Natural killer cell (primary cell): ENCODE measurements around the gene CCDC50. TPM values are rescaled to one million over a fixed set of nuclear protein-coding genes. Genes with fewer than 3 reads are reported as not detected.
A peak's percentile ranks its signal among the peaks of the same experiment; 100 is the strongest.

Source experiments
- ATAC-seq, 3 donors: fragments of 150-1000 bp in 2 of 3; fragments of 200-7000 bp in 1 of 3; cut with Tn5 transposase; 1 replicate in 1 of 3; 2 replicates in 2 of 3; pipeline ENCODE4 v1.10.0; 2021; ENCODE audit warnings: mild to moderate bottlenecking in 2 of 3, moderate library complexity in 2 of 3
- DNase-seq, 2 donors: peaks; one replicate each; pipeline versions ENCODE4 v3.0.0 to v3.0.0-alpha.2; 2013 to 2021; ENCODE audit warnings: mixed read lengths in 1 of 2
- H3K27ac ChIP-seq: one replicate; pipeline ENCODE4 v1.5.1; 2013; ENCODE audit warnings: mild to moderate bottlenecking, low read length
- H3K27me3 ChIP-seq: one replicate; pipeline ENCODE4 v1.6.1; 2013; ENCODE audit warnings: low read length; ENCODE audit not compliant: control insufficient read depth, insufficient read depth
- H3K36me3 ChIP-seq: one replicate; pipeline ENCODE4 v1.6.1; 2013; ENCODE audit warnings: low read length; ENCODE audit not compliant: control insufficient read depth, insufficient read depth
- H3K4me1 ChIP-seq: one replicate; pipeline ENCODE4 v1.6.1; 2013; ENCODE audit warnings: low read length; ENCODE audit not compliant: control insufficient read depth, insufficient read depth
- H3K4me3 ChIP-seq: one replicate; pipeline ENCODE4 v1.5.1; 2013; ENCODE audit warnings: low read length
- H3K9me3 ChIP-seq: one replicate; pipeline ENCODE4 v1.6.1; 2013; ENCODE audit warnings: low read length; ENCODE audit not compliant: control insufficient read depth, insufficient read depth
- H3K27ac Mint-ChIP-seq, 2 donors: one replicate each; pipeline ENCODE4 v1.8.0; 2022; ENCODE audit warnings: mild to moderate bottlenecking in 2 of 2, mixed read lengths in 2 of 2, moderate library complexity in 1 of 2
- H3K27me3 Mint-ChIP-seq, 2 donors: one replicate each; pipeline ENCODE4 v1.8.0; 2022; ENCODE audit warnings: low read depth in 2 of 2, mixed read lengths in 2 of 2
- H3K36me3 Mint-ChIP-seq: one replicate; pipeline ENCODE4 v1.8.0; 2022; ENCODE audit warnings: mixed read lengths
- H3K4me1 Mint-ChIP-seq, 2 donors: one replicate each; pipeline ENCODE4 v1.8.0; 2022; ENCODE audit warnings: mixed read lengths in 2 of 2
- H3K4me3 Mint-ChIP-seq: one replicate; pipeline ENCODE4 v1.8.0; 2022; ENCODE audit warnings: mild to moderate bottlenecking, moderate library complexity, mixed read lengths
- H3K9me3 Mint-ChIP-seq, 2 donors: one replicate each; pipeline ENCODE4 v1.8.0; 2022; ENCODE audit warnings: mixed read lengths in 2 of 2
- WGBS: methylation state at CpG from one replicate; pipeline ENCODE4 v1.1.7; 2013; ENCODE audit warnings: missing lambda C conversion rate; ENCODE audit not compliant: insufficient coverage; 5-methylcytosine and 5-hydroxymethylcytosine counted together
- intact Hi-C: fragments of 100-400 bp; cut with micrococcal nuclease; formaldehyde crosslinking; loops from one replicate; pipeline ENCODE4 v1.14.2; 2022
- total RNA-seq, 4 donors: library from RNA; stranded (reverse); fragments of 120-200 nt in 1 of 4; gene quantifications; one replicate each; pipeline versions ENCODE4 v1.2.3 to v1.2.4, GENCODE V29; 2013 to 2022
- TF ChIP-seq, protein P1 (sequence below): fragments of 200-600 bp; IDR thresholded peaks from one replicate; pipeline ENCODE4 v1.8.0; 2022; ENCODE audit warnings: antibody characterized with exemption

CCDC50 gene
- total RNA-seq, 3 donors from 2014 or later (not counting 1 experiment from before 2014, with no cell fraction given), result 19.9 to 27.3 (median 22.6) TPM

DNA sequence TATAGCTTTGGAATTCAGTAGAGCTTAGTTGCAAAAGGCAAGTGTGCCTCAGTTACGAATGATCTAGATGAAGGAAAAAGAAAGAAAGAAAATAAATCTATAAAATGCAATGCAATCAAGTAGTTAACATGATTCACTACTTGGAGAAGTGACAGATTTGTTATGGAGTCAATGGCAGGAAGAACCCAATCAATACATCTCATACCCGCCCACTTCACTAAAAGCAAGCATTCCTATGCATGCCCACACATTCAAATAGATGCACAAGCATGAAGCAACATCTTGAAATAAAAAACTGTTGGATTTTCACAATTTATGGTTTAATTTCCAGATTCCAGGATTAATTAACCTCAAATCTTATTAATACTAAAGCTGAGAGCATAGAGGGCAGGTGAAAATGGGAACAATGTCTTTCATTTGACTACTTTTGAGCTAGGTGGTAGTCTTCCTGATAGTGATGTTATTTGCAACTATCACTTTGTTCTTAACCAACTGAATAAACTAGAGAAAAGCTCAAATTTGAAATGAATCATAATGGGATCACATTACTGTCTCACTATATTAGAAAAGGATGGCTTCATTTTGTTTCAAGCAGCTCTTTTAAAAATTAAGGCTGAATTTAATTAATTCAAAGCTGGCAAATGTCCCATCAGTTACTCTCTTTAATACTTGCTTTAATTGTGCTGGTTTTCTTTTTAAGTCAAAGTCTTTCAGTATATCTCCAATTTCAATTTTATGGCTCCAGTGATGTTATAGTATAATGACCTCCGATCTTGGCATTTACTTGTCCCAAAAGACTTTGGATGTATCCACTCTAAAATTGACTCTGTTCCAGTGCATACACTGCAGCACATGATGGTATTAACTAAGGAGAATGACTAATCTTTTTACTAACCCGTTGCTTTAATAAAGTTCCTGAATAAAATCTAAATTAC lies 46.7 kb upstream of the CCDC50 start:
- no peaks in the 10 kb centered on the region for H3K9me3 ChIP-seq
- Mint-ChIP-seq H3K4me3 (no peak overlapping the region), H3K4me1 (no peaks in the 10 kb centered on the region), H3K27me3 (peaks cover 3 to 6% of the 10 kb centered on the region in 2 donors), H3K36me3 (no peaks in the 10 kb centered on the region), H3K9me3 (peaks cover 0 to 2% of the 10 kb centered on the region in 2 donors), H3K27ac (no peak overlapping the region)
- intact Hi-C loops, result no loop called here
- H3K4me3 ChIP-seq, result no peak overlapping the region
- H3K36me3 ChIP-seq, result no peaks in the 10 kb centered on the region
- no peak for ATAC-seq
- 86% methylated on average over 1 of the region's 4 CpGs for WGBS
- TF ChIP-seq, protein P1, sequence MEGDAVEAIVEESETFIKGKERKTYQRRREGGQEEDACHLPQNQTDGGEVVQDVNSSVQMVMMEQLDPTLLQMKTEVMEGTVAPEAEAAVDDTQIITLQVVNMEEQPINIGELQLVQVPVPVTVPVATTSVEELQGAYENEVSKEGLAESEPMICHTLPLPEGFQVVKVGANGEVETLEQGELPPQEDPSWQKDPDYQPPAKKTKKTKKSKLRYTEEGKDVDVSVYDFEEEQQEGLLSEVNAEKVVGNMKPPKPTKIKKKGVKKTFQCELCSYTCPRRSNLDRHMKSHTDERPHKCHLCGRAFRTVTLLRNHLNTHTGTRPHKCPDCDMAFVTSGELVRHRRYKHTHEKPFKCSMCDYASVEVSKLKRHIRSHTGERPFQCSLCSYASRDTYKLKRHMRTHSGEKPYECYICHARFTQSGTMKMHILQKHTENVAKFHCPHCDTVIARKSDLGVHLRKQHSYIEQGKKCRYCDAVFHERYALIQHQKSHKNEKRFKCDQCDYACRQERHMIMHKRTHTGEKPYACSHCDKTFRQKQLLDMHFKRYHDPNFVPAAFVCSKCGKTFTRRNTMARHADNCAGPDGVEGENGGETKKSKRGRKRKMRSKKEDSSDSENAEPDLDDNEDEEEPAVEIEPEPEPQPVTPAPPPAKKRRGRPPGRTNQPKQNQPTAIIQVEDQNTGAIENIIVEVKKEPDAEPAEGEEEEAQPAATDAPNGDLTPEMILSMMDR, result no peak
- DNase-seq, result no peak
- H3K27me3 ChIP-seq, result peaks cover 2% of the 10 kb centered on the region
- no peak overlapping the region for H3K27ac ChIP-seq
- no peaks in the 10 kb centered on the region for H3K4me1 ChIP-seq

DNA sequence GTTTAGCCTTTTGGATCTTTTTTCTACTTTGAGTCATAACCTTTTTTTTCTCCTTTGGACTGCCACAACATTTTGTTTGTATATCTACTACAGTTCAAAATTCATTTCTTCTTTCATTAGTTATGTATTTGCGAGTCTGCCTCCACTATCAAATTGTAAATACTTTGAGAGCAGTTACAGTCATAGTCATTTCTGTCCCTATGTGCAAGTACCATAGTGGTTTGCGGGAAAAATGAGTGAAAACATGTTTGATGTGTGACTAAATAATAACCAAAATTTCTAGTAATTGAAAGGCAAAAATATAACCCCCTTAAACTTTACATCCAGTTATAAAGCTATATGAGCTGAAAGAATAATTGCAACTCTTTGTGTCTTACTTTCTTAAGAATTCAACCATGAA lies 45.8 kb upstream of the CCDC50 start:
- intact Hi-C loops, result no loop called here
- Histone ChIP-seq H3K27ac (no peak overlapping the region), H3K36me3 (no peaks in the 10 kb centered on the region), H3K4me3 (no peak overlapping the region), H3K27me3 (peaks cover 2% of the 10 kb centered on the region), H3K4me1 (no peaks in the 10 kb centered on the region), H3K9me3 (no peaks in the 10 kb centered on the region)
- no peak overlapping the region for H3K4me3 Mint-ChIP-seq
- ATAC-seq (no peak), DNase-seq (no peak)
- no CpG with 5 or more reads among the region's 2 CpGs for WGBS
- peaks cover 0 to 2% of the 10 kb centered on the region in 2 donors for H3K9me3 Mint-ChIP-seq
- TF ChIP-seq, protein P1, result no peak
- H3K36me3 Mint-ChIP-seq, result no peaks in the 10 kb centered on the region
- H3K4me1 Mint-ChIP-seq, result no peaks in the 10 kb centered on the region
- H3K27me3 Mint-ChIP-seq, result peaks cover 3 to 6% of the 10 kb centered on the region in 2 donors
- no peak overlapping the region for H3K27ac Mint-ChIP-seq

DNA sequence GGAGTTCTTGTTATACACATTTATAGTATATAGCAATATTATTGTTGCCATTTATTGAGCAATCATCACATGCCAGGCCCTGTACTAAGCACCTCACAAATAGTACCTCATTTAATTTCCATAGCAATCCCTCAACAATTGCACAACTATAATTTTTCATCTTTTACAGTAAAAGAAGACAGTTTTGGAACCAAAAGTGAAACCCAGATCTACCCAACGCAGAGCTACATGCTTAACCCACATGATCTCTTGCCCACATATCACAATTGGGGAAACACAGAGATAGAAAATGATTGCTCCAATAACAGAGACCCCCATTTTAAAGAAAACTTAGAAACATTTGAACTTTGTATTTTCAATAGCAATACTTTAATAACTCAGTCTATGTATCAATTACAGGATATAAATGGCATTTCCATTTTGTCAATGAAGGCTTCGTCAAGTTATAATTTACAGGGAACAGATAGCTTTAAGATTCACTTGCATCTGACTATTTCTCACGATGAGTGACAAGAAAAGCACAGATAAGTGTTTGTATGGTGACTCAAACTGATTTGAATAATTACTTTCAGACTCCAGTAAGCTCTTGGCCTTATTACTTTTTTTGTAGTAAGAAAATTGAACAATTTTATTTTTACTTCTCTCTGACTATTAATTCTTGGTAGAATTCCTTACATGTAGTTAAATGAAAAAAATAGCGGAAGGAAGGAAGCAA lies 38.7 kb upstream of the CCDC50 start:
- H3K27ac ChIP-seq, result peak overlapping the region; percentile 72
- H3K4me1 Mint-ChIP-seq, result peaks cover 0 to 4% of the 10 kb centered on the region in 2 donors
- no peaks in the 10 kb centered on the region for H3K27me3 Mint-ChIP-seq
- no peaks in the 10 kb centered on the region for H3K36me3 ChIP-seq
- no peaks in the 10 kb centered on the region for H3K36me3 Mint-ChIP-seq
- H3K4me3 ChIP-seq, result peak overlapping the region; percentile 10
- no peaks in the 10 kb centered on the region for H3K27me3 ChIP-seq
- no peaks in the 10 kb centered on the region for H3K4me1 ChIP-seq
- ATAC-seq (peak in 2 of 3 donors; percentile 40 to 44), DNase-seq (peak in 1 of 2 donors; percentile 8)
- WGBS, result 58% methylated on average over 4 of the region's 4 CpGs
- H3K9me3 ChIP-seq, result no peaks in the 10 kb centered on the region
- H3K27ac Mint-ChIP-seq, result no peak overlapping the region
- H3K9me3 Mint-ChIP-seq, result peaks cover 0 to 2% of the 10 kb centered on the region in 2 donors
- H3K4me3 Mint-ChIP-seq, result no peak overlapping the region
- intact Hi-C loops, result no loop called here
- TF ChIP-seq, protein P1, result no peak
